Activated naive CD4-positive, alpha-beta T cell treated with anti-CD3 and anti-CD28 coated beads, Interleukin-2, amount 50 U/mL, for 24 hours (primary cell): ENCODE data around the gene LYST.
A peak's percentile ranks its signal among the peaks of the same experiment; 100 is the strongest.

Experiments used
- H3K27ac Mint-ChIP-seq: one replicate; pipeline ENCODE4 v1.8.0; 2021; ENCODE audit warnings: mild to moderate bottlenecking, mixed read lengths
- H3K27me3 Mint-ChIP-seq: one replicate; pipeline ENCODE4 v1.8.0; 2021; ENCODE audit warnings: mixed read lengths
- H3K36me3 Mint-ChIP-seq: one replicate; pipeline ENCODE4 v1.8.0; 2021; ENCODE audit warnings: mixed read lengths
- H3K4me1 Mint-ChIP-seq: one replicate; pipeline ENCODE4 v1.8.0; 2021; ENCODE audit warnings: mixed read lengths
- H3K4me3 Mint-ChIP-seq: one replicate; pipeline ENCODE4 v1.8.0; 2021; ENCODE audit warnings: mild to moderate bottlenecking, mixed read lengths
- H3K9me3 Mint-ChIP-seq: one replicate; pipeline ENCODE4 v1.8.0; 2021; ENCODE audit warnings: mixed read lengths

The LYST gene

DNA sequence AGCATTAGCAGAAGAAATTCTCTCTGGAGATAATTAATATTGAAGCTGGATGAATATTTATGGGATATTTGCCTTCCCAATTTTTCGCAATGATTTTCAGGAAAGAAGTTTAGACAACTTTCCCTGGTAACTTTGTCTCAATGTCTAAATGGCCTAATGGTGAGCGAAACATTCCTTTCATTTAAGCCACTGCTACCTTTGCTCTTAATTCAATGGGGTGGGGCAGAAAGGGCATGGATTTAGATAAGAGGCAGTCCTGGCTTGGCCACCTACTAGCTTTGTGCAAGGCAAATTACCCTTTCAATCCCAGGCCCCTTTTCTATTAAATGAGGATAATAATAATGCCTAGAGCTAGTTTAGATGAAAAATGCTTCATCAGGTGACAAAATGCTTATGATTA is 27.1 kb upstream of the LYST start:
- Mint-ChIP-seq H3K27me3 (no peaks in the 10 kb centered on the region), H3K9me3 (no peaks in the 10 kb centered on the region), H3K36me3 (no peaks in the 10 kb centered on the region), H3K4me3 (no peak overlapping the region), H3K4me1 (peaks cover under 1% of the 10 kb centered on the region), H3K27ac (no peak overlapping the region)

DNA sequence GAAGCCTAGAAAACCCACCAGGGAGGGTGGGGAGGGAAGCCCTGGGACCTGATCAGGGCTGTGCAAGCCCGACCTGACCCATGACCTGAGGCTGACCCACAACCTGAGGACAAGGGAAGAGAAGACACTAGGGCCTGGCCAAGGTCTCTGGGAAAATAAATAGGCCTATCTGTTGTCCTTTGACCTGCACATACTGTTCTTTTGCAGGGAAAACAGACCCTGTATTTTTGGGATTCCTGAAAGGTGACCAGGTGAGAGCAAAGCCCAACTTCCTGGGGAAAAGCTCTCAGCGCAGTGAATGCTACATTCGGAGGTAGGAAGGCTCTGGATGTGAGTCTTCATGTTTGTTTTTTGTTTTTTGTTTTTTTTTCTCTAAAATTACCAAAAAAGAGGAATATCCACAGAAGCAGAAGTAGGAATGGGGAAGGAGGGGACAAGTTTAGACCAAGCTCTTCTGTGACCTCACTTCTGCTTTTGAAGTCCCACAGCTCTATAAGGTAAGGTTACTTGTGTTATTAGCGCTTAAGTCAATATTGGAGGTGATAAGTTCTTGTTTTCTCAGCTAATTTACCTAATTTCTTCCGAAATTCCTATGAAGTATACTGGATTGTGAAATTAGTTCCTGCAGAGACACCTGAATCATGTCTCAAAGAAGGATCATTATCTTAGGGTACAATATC is 26.2 kb upstream of the LYST start:
- Mint-ChIP-seq H3K4me3 (no peak overlapping the region), H3K36me3 (no peaks in the 10 kb centered on the region)

DNA sequence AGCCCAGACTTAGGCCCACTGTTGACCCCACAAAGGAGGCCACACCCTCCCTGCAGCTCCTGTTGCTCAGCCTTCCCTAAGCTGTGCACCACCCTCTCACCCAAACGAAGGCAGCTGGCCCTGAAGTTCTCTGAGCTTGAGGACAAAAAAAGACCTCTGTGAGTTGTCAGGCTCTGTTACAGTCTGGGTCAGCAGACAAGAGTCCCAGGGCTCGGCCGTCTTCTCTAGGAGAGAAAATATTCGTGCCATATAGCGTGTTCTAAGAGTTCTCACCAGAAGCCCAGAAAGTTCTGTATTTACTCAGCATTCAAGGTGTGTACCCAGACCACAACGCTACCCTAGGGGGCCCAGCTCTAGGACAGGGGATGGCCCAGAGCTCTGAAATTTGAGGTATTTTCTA is 25.5 kb upstream of the LYST start:
- H3K27ac Mint-ChIP-seq, result no peak overlapping the region
- no peak overlapping the region for H3K4me3 Mint-ChIP-seq
- H3K36me3 Mint-ChIP-seq, result no peaks in the 10 kb centered on the region
- peaks cover 17% of the 10 kb centered on the region for H3K4me1 Mint-ChIP-seq
- no peaks in the 10 kb centered on the region for H3K9me3 Mint-ChIP-seq
- H3K27me3 Mint-ChIP-seq, result no peaks in the 10 kb centered on the region

More for the DNA sequence above, 26.2 kb upstream of the LYST start:
- H3K27me3 Mint-ChIP-seq, result no peaks in the 10 kb centered on the region
- no peaks in the 10 kb centered on the region for H3K9me3 Mint-ChIP-seq
- H3K27ac Mint-ChIP-seq, result no peak overlapping the region
- peaks cover 11% of the 10 kb centered on the region for H3K4me1 Mint-ChIP-seq

DNA sequence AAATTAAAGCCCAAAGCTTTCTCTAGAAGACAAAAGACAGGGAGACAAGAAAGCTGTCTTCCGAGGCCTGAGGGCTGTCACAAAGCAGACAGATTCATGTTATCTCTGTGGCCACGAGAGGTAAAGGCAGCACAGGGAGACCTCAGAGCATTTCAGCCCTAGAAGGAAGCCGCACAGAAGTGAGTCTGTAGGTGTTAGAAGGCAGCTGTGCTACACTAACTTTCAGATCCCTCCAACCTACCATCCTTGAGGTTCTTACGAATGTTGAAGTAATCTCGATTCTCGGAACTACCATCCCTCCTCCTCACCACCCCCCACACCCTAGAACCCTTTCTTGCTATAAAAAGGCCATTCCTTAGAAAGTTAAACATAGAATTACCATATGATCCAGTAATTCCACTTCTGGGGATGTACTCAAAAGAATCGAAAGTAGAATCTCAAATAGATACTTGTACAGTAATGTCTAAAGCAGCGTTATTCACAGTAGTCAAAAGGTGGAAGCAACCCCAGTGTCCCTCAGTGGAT is 21.5 kb upstream of the LYST start:
- Mint-ChIP-seq H3K4me3 (peak overlapping the region; percentile 49), H3K36me3 (no peaks in the 10 kb centered on the region), H3K27ac (peak overlapping the region; percentile 98), H3K9me3 (no peaks in the 10 kb centered on the region), H3K27me3 (no peaks in the 10 kb centered on the region), H3K4me1 (peaks cover 22% of the 10 kb centered on the region)

DNA sequence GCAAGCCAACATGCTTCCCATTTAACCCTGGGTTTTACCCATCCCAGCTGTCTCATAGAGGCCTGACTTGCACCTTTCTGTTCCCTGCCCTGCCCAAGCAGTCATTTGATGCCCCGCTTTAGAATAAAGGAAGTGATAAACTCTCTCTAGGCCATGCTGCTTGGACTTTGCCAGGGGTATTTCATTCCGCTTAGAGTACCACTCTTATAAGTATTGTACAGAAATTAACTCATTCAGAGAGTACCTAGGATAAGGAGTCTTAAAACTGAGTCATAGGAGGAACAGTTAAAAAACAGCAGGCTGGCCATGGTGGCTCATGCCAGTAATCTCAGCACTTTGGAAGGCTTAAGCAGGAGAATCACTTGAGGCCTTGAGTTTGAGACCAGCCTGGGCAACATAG is 21.0 kb upstream of the LYST start:
- Mint-ChIP-seq H3K36me3 (no peaks in the 10 kb centered on the region), H3K27me3 (no peaks in the 10 kb centered on the region), H3K4me1 (peaks cover 22% of the 10 kb centered on the region), H3K27ac (peak overlapping the region; percentile 98), H3K9me3 (no peaks in the 10 kb centered on the region), H3K4me3 (peak overlapping the region; percentile 64)

DNA sequence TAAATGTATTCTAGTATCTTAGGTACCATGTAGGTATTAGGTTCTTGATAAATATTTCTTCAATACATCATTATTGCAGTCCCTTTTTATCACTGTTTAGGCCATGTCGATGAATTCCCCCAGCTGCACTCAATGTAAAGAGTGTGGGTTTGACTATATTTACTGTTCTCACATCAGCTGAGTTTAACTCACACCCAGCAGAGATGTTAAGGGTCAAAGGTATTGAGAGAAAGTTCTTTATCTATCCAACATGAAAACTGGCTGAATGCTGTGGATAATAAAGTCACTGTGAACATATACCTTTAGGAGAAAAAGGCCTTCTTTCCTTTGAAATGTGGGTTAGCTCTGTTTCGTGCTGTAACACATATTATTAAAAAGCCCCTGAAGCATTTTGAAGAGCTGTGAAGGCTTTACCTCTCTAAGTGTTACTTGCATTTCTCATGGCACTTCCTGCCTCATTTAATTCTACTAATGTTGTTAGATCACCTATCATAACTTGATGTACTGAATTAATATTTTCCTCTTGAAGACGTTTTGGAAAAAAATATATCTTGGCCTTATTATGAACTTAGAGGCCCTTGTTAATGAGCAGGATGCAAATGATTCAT is 19.1 kb upstream of the LYST start:
- peak overlapping the region; percentile 27 for H3K4me3 Mint-ChIP-seq
- peaks cover 22% of the 10 kb centered on the region for H3K4me1 Mint-ChIP-seq
- H3K27ac Mint-ChIP-seq, result peak overlapping the region; percentile 38
- no peaks in the 10 kb centered on the region for H3K36me3 Mint-ChIP-seq
- no peaks in the 10 kb centered on the region for H3K27me3 Mint-ChIP-seq
- no peaks in the 10 kb centered on the region for H3K9me3 Mint-ChIP-seq

DNA sequence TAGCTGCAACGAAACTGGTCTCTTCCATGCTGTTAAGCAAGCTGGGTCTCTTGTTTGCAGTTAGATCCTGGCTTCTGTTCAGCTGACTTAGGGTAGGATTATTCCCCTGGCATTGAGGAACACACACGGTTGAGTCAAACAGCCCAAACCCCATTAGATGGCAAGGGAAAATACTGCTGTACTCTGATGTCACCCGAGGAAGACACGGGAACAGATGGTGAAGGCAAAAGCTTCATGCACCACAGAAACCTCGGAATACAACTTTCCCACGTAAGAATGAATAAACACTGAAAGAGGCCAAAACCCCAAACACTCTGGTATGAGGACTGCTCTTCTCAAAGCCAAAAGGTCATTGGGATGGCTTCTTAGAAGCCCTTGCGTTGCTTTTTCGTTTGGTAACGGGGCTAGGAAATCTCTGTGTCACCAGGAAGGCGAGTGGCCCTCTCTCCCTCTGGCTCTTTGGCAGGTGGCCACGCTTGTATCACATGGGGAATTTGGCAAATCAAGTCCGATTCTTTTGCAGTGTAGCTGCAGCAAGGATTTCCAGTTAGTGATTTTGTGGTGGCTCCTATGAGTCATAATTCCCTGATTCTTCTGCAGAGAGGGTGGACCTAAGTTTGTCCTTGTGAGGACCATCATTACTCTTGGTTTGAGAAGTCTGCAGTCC is 16.7 kb upstream of the LYST start:
- no peaks in the 10 kb centered on the region for H3K27me3 Mint-ChIP-seq
- no peaks in the 10 kb centered on the region for H3K9me3 Mint-ChIP-seq
- H3K36me3 Mint-ChIP-seq, result no peaks in the 10 kb centered on the region
- H3K27ac Mint-ChIP-seq, result peak overlapping the region; percentile 48
- H3K4me1 Mint-ChIP-seq, result peaks cover 18% of the 10 kb centered on the region
- H3K4me3 Mint-ChIP-seq, result no peak overlapping the region

DNA sequence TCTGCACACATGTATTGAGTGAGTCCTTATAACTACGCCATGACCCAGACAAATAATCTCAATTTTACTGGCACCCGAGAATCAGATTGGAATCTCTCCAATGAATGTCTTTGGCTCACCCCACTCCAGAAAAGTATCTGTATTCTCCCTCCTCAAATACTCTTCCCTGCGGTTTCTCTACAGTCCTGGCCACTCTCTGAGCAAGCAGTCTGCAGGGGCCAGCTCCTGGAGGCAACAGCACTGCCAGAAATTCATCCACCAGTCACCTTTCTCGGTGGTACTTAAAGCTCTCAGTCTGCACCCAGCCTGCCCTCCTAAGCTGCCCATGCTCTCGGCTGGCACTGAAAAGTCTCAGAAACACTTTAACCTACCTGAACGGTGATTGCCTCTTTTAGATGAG is 16.1 kb upstream of the LYST start:
- Mint-ChIP-seq H3K9me3 (no peaks in the 10 kb centered on the region), H3K4me1 (peaks cover 17% of the 10 kb centered on the region), H3K27ac (no peak overlapping the region), H3K27me3 (no peaks in the 10 kb centered on the region), H3K36me3 (no peaks in the 10 kb centered on the region), H3K4me3 (no peak overlapping the region)

DNA sequence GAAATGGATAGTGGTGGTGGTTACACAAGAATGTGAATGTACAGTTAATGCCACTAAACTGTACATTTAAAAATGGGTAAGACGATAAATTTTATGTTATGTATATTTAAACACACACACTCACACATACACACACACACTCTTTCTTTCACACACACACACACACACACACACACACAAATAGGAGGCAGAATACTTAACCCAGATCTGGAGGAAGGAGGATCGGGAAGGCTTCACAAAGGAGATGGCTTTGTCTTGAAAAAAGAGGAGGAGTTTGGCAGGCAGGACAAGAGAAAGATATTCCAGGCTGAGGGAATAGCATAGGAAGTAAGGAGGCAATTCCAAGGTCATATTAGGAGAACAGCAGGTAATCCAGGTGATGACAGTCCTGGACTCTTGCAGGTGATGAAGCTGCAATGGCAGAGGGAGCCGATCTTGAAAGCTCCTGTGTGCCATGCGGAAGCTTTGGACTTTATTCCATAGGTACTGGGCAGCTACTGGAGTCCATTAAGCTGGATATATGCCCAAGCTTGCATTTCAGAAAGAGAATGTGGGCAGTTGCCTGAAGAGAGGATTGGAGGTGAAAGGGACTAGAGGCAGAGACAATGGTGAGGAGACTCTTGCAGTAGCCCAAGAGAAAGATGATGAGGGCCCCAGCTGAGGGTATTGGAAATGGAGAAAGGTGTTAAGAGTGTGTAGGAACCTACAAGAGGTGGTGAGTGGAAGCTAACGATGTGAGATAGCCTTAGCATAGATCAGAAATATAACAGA is 15.4 kb upstream of the LYST start:
- H3K4me3 Mint-ChIP-seq, result no peak overlapping the region
- H3K27me3 Mint-ChIP-seq, result no peaks in the 10 kb centered on the region
- H3K4me1 Mint-ChIP-seq, result peaks cover 16% of the 10 kb centered on the region
- no peaks in the 10 kb centered on the region for H3K36me3 Mint-ChIP-seq
- H3K27ac Mint-ChIP-seq, result peak overlapping the region; percentile 10
- no peaks in the 10 kb centered on the region for H3K9me3 Mint-ChIP-seq

DNA sequence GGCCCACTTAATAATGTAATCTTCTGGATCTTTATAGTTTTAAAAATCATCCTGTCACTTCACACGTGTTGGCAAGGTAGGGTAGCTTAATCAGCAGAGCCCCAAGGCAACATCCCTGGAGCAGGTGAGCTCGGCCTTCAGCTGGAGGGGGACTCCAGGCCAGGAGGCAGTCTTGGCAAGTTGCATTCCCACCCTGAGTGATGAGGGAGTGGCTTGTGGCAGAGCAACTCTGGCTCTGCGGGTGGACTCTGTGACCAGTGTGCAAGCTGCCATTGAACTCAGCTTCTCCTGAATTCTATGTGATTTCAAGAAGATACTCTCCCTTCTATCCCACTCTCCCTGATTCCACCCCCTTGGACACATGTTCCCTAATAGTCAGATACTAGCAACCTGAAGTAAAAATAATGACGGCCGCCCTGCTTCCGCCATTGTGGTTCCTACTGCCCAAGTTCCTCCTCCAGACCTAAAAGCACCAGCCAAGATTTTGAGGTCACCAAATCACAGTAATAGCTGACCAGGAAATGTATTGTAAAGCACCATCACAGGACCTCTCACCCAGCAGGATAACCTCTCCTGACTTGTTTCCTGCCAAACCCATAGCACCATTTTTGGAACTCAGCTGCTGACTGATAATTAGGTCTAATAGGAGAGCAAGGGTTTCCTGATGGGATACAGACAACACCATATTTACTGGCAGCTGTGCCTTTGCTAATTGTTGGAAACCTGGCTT is 11.5 kb upstream of the LYST start:
- Mint-ChIP-seq H3K27me3 (no peaks in the 10 kb centered on the region), H3K27ac (peak overlapping the region; percentile 26), H3K4me1 (peaks cover 49% of the 10 kb centered on the region), H3K36me3 (no peaks in the 10 kb centered on the region), H3K9me3 (no peaks in the 10 kb centered on the region), H3K4me3 (no peak overlapping the region)

DNA sequence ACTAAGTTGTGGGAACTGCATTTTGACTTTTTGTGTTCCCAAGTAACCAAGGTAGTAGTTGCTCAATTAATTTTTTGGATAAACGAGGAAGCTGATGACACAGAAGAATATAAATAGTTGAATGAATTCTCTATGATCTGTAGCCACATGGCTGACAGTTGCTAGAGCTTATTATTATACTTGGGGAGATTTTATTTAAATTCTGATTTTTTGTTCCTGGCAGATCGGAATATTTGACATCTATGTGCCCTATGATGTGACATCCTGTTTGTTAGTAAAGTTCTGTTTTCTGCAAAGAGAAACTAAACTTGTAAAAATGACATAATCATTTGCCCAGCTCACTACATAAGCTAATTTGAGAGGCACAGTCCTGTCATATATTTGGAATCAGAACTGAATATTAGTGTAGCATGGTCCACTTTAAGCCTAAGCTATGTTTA is 9.7 kb upstream of the LYST start:
- H3K27me3 Mint-ChIP-seq, result no peaks in the 10 kb centered on the region
- peaks cover 65% of the 10 kb centered on the region for H3K4me1 Mint-ChIP-seq
- H3K4me3 Mint-ChIP-seq, result peak overlapping the region; percentile 66
- H3K9me3 Mint-ChIP-seq, result no peaks in the 10 kb centered on the region
- no peaks in the 10 kb centered on the region for H3K36me3 Mint-ChIP-seq
- H3K27ac Mint-ChIP-seq, result peak overlapping the region; percentile 97

DNA sequence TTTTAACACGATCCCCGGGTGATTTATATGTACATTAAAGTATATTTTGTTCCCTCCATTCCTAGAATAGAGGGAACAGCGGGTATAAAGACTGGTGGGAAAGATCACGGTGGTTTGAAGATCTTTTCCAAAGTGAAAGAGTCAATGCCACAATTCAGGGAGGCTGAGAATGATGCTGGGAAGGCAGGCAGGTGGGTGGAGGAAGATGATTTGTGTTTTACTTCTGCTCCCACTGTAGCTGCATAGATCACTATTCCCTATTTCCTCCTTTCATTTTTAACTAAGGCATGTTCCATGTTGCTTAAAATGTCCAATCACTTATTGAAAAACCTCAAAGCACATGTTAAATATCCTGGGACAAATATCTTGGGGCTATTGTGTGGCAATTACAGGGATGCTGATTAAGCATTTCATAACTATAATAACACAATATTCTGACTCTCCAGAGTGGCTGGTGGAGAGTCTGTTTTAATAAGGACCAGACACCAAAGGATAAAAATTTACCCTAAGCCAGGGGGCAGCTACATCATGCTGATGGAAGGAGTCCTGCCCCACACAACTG is 8.4 kb upstream of the LYST start:
- Mint-ChIP-seq H3K27me3 (no peaks in the 10 kb centered on the region), H3K4me3 (no peak overlapping the region), H3K9me3 (no peaks in the 10 kb centered on the region), H3K4me1 (peaks cover 70% of the 10 kb centered on the region), H3K27ac (peak overlapping the region; percentile 97), H3K36me3 (no peaks in the 10 kb centered on the region)

DNA sequence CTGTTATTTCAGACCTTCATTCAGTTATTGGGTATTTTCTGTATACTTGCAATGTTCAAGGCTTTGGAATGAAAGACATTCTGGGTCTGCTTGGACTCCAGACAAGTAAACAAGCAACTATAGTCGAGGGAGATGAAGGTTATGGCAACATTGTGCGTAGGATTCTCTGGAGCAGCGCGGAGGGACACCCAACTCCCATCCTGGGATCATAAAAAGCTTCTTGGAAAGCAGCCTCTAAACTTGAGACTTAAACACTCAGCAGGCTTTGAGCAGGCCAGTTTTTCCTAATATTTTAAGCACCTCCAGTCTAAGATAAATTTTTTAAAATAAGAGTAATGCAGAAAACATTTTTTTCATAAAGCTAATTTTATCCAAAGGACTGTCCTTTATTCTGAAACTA is 7.6 kb upstream of the LYST start:
- Mint-ChIP-seq H3K4me3 (no peak overlapping the region), H3K36me3 (no peaks in the 10 kb centered on the region), H3K27me3 (no peaks in the 10 kb centered on the region), H3K4me1 (peaks cover 70% of the 10 kb centered on the region), H3K9me3 (no peaks in the 10 kb centered on the region), H3K27ac (peak overlapping the region; percentile 92)

DNA sequence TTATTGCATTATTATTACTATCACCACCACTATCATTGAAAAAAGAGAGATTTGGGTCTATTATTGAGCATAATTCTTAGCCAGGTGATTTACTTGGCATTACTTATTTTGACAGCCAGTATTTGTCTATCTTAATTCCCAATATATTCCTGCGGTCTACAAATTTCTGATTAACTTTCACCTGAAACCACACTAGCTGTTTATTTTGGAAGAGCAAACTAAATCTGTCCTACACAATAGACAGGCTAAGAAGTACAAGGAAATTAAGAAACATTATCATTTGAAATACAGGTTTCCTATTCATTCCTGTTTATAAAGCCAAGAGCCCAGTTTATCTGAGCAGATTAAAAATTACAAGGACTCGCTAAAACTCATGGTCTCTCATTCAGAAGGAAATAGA is 6.9 kb upstream of the LYST start:
- H3K27me3 Mint-ChIP-seq, result no peaks in the 10 kb centered on the region
- peaks cover 70% of the 10 kb centered on the region for H3K4me1 Mint-ChIP-seq
- no peaks in the 10 kb centered on the region for H3K36me3 Mint-ChIP-seq
- H3K4me3 Mint-ChIP-seq, result peak overlapping the region; percentile 65
- H3K9me3 Mint-ChIP-seq, result no peaks in the 10 kb centered on the region
- peak overlapping the region; percentile 92 for H3K27ac Mint-ChIP-seq

DNA sequence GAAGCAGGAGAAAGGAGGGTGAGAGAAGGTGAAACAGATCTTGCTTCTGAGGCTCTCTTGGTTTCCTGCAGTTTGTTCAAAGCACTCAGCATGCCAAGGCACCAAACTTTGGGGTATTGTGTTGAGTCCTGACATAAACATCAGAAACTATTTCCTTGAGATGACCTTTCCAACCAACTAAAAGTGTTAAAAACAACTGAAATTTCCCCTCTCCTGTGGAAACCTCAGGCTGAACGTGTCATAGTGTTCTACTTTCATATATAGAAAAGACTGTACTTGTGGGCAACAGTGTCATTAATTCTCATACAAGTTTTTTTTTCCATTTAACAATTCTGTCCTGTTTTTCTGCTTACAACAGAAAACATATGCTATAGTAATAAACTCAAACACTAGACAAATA is 6.3 kb upstream of the LYST start:
- Mint-ChIP-seq H3K9me3 (no peaks in the 10 kb centered on the region), H3K27me3 (no peaks in the 10 kb centered on the region), H3K27ac (peak overlapping the region; percentile 92), H3K4me1 (peaks cover 70% of the 10 kb centered on the region), H3K36me3 (no peaks in the 10 kb centered on the region), H3K4me3 (peak overlapping the region; percentile 65)
